ENCODE data around the gene TMEM151B. TPM values are rescaled to one million over a fixed set of nuclear protein-coding genes. Genes with fewer than 3 reads are reported as not detected.

Gene TMEM151B
- total and polyA plus RNA-seq, 9 of the 15 experiments (the other 6 are each of a cell fraction or from before 2014, with no cell fraction given): not detected

DNA sequence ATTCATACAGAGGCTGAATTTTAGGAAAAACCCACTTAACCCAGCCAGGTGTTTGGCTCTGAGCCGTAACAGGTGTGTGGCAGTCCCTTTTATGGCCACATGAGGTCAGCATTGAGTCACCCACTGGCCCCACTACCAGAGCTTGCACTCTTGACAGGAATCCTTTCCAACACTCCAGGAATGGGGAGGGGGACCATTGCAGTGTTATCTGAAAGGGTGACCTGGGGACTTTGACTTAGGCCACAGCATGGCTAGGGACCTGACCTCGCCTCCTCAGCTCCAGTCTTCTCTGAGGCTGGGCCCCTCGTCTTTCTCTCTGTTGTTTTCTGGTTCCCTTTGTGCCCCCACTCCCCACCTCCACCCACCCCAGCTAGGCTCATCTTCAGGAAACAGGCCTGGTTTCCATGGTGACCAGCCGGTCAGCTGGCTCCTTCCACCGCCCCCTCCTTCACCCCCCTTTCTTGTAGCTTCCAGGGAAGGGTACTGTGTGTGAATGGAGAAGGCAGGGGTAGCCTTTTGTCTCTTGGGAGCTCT, 2.1 kb upstream of the TMEM151B start (continued):
- TF ChIP-seq ADNP (tag; IDR thresholded peaks at IDR 0.05) (no peak), SIRT6 (IDR thresholded peaks at IDR 0.05; ENCODE audit: low read depth, low read length) (no peak), SREBF1 (IDR thresholded peaks at IDR 0.05; ENCODE audit: borderline replicate concordance, low read depth, low read length) (no peak), ZBTB1 (CRISPR knock-in tag; IDR thresholded peaks at IDR 0.05; ENCODE audit: borderline replicate concordance, low read depth) (no peak), ZKSCAN3 (CRISPR knock-in tag; IDR thresholded peaks at IDR 0.05) (no peak), KLF16 (IDR thresholded peaks at IDR 0.05) (peak; percentile 75), U2AF2 (optimal IDR thresholded peaks at IDR 0.05; ENCODE audit: low read depth, low read length) (no peak), SIX5 (IDR thresholded peaks at IDR 0.05; ENCODE audit: borderline replicate concordance in 1 of 2, insufficient read depth in 1 of 2, low read depth in 1 of 2, low read length in 2 of 2) (no peak), SMARCE1 (IDR thresholded peaks at IDR 0.05) (no peak), SAFB (IDR thresholded peaks at IDR 0.05; ENCODE audit: borderline replicate concordance, low read depth, low read length) (no peak), TGIF2 (CRISPR knock-in tag; IDR thresholded peaks at IDR 0.05) (no peak), ZNF668 (CRISPR knock-in tag; IDR thresholded peaks at IDR 0.05) (no peak), PHB (CRISPR knock-in tag; IDR thresholded peaks at IDR 0.05) (no peak), MAFG (tag; conservative IDR thresholded peaks at IDR 0.05) (no peak), TAF15 (IDR thresholded peaks at IDR 0.05; ENCODE audit: low read depth, low read length) (no peak), POLR3A (IDR thresholded peaks at IDR 0.05; ENCODE audit: borderline replicate concordance, extremely low read depth, insufficient read depth, insufficient read length) (no peak), ZNF12 (CRISPR knock-in tag; IDR thresholded peaks at IDR 0.05) (no peak), BCL6 (CRISPR knock-in tag; IDR thresholded peaks at IDR 0.05) (no peak), ZNF77 (CRISPR knock-in tag; IDR thresholded peaks at IDR 0.05) (no peak), ZFX (CRISPR knock-in tag; IDR thresholded peaks at IDR 0.05) (no peak)
- TF ChIP-seq, protein P1, sequence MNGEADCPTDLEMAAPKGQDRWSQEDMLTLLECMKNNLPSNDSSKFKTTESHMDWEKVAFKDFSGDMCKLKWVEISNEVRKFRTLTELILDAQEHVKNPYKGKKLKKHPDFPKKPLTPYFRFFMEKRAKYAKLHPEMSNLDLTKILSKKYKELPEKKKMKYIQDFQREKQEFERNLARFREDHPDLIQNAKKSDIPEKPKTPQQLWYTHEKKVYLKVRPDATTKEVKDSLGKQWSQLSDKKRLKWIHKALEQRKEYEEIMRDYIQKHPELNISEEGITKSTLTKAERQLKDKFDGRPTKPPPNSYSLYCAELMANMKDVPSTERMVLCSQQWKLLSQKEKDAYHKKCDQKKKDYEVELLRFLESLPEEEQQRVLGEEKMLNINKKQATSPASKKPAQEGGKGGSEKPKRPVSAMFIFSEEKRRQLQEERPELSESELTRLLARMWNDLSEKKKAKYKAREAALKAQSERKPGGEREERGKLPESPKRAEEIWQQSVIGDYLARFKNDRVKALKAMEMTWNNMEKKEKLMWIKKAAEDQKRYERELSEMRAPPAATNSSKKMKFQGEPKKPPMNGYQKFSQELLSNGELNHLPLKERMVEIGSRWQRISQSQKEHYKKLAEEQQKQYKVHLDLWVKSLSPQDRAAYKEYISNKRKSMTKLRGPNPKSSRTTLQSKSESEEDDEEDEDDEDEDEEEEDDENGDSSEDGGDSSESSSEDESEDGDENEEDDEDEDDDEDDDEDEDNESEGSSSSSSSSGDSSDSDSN (IDR thresholded peaks at IDR 0.05; ENCODE audit: borderline replicate concordance in 1 of 2, low read depth in 2 of 2, low read length in 2 of 2): no peak
- TF ChIP-seq, protein P2, sequence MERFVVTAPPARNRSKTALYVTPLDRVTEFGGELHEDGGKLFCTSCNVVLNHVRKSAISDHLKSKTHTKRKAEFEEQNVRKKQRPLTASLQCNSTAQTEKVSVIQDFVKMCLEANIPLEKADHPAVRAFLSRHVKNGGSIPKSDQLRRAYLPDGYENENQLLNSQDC (CRISPR knock-in tag; IDR thresholded peaks at IDR 0.05): no peak
- TF ChIP-seq, protein P3, sequence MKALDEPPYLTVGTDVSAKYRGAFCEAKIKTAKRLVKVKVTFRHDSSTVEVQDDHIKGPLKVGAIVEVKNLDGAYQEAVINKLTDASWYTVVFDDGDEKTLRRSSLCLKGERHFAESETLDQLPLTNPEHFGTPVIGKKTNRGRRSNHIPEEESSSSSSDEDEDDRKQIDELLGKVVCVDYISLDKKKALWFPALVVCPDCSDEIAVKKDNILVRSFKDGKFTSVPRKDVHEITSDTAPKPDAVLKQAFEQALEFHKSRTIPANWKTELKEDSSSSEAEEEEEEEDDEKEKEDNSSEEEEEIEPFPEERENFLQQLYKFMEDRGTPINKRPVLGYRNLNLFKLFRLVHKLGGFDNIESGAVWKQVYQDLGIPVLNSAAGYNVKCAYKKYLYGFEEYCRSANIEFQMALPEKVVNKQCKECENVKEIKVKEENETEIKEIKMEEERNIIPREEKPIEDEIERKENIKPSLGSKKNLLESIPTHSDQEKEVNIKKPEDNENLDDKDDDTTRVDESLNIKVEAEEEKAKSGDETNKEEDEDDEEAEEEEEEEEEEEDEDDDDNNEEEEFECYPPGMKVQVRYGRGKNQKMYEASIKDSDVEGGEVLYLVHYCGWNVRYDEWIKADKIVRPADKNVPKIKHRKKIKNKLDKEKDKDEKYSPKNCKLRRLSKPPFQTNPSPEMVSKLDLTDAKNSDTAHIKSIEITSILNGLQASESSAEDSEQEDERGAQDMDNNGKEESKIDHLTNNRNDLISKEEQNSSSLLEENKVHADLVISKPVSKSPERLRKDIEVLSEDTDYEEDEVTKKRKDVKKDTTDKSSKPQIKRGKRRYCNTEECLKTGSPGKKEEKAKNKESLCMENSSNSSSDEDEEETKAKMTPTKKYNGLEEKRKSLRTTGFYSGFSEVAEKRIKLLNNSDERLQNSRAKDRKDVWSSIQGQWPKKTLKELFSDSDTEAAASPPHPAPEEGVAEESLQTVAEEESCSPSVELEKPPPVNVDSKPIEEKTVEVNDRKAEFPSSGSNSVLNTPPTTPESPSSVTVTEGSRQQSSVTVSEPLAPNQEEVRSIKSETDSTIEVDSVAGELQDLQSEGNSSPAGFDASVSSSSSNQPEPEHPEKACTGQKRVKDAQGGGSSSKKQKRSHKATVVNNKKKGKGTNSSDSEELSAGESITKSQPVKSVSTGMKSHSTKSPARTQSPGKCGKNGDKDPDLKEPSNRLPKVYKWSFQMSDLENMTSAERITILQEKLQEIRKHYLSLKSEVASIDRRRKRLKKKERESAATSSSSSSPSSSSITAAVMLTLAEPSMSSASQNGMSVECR (CRISPR knock-in tag; IDR thresholded peaks at IDR 0.05): no peak

All from K562 (cell line).